HG03196 (cell line): ENCODE measurements around the gene CELF1.
"Not testable (repeated sequence)": the region's sequence is repeated elsewhere in the genome, so short reads cannot be mapped to it uniquely, and the experiment has no call there.

Experiments
- ATAC-seq: cut with Tn5 transposase; IDR thresholded peaks from one replicate; pipeline ENCODE4 v1.9.1; 2021; ENCODE audit not compliant: unreplicated experiment

Gene CELF1

DNA sequence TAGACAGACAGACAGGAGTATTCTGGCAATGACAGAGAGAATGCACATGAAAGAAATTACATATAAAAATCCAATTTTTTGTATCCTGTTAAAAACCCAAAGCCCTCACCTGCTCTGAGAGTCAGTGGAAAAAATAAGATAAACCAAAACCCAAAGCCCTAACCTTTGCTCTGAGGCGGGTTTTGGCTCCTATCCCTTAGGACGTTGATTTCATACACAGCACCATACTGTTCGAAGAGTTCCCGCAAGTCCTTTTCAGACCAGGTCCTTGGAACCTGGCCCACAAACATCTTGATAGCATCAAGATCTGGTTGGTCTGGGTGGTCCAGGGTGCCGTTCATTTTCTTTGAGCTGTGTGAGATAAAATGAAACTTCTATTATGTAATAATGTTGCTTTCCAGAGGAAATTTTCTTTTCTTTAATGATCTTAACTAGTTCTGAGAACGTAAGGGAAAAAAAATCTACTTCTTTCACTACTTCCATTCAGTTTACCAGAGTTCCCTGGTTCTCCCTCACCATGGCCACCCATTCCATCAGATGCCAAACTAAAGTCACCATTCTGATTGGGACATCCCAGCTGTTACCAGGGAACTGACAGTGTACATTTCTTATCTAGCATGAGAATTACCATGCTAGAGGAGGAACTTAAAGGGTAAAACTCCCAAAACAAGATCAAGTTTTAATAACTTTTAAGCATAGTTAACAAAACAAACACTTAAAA is 64.1 kb downstream of the CELF1 start:
- ATAC-seq, result no peak

DNA sequence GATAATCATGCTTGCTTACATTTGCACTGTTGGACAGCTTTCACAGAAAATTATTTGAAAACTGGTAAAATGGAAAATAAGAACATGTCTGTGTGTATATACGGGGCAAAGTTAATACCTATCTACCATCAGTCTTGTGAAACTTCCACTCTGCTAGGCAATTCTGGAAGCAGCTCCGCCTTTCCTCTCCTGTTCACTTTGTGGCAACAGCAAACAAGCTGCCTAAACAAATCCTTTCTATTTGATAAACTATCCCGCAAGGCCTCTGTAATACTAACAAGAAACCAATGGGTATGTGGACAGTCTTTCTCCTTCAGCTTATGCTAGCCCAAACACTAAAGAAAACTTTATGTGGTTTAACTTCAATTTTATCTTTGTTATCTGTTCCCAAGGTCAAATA is 64.8 kb downstream of the CELF1 start:
- no peak for ATAC-seq

DNA sequence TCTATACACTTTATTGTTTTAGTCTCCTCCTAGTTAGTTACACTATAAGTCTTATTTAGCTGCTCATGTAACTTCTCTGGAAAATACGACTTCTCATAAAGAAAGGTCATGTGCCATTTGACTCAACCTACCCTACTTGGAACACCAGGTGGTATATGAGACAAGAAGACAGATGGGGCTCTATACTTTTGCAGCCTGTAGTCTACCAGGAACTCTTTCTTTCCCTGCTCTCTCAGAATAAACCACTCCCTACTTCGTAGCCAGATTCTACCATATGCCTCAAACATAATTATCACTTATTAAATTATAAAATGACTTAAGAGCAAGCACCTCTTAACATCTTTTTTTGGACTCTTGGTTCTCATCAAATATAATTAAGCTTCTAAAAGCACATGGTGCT is 65.5 kb downstream of the CELF1 start:
- ATAC-seq, result no peak

DNA sequence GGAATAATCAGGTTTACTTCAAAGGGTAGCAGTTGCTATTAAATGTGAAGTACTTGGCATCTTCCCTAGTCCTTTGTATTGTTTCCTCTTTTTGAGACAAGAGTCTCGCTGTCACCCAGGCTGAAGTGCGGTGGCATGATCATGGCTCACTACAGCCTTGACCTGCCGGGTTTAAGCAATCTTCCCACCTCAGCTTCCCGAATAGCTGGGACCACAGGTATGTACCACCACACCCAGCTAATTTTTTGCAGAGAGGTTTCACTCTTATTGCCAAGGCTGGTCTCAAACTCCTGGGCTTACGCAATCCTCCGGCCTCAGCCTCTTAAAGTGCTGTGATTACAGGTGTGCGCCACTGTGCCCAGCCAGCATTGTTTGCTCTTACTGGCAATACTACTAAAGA is 67.8 kb downstream of the CELF1 start:
- ATAC-seq, result no peak

DNA sequence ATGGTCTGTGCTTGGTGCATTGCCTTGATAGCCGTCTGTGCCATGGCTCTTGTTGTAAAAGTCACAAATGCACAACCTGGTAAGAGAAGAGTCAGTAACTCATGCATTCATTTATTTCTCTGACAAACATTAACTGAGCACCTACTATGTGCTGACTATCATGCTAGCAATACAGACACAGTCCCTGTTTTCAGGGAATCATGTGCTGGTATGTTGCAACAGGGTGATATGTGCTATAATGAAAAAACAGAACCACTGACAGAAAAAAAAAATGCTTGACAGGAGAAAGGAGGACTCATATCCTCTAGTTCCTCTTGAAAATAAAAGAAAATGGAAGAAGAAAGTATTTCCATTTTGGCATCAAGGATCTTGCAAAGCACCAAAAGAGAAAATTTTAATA is 69.5 kb downstream of the CELF1 start:
- no peak for ATAC-seq

DNA sequence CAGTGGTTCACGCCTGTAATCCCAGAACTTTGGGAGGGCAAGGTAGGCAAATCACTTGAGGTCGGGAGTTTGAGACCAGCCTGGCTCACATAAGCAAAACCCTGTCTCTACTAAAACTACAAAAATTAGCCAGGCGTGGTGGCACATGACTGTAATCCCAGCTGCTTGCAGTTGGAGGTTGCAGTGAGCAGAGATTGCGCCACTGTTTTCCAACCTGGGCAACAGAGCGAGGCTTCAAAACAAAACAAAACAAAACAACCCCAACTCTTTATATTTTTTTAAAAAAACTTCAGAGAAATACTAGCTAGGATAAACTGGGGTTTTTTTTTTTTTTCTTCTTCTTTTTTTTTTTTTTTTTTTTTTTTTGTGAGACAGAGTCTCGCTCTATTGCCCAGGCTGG is 72.2 kb downstream of the CELF1 start:
- no peak for ATAC-seq

DNA sequence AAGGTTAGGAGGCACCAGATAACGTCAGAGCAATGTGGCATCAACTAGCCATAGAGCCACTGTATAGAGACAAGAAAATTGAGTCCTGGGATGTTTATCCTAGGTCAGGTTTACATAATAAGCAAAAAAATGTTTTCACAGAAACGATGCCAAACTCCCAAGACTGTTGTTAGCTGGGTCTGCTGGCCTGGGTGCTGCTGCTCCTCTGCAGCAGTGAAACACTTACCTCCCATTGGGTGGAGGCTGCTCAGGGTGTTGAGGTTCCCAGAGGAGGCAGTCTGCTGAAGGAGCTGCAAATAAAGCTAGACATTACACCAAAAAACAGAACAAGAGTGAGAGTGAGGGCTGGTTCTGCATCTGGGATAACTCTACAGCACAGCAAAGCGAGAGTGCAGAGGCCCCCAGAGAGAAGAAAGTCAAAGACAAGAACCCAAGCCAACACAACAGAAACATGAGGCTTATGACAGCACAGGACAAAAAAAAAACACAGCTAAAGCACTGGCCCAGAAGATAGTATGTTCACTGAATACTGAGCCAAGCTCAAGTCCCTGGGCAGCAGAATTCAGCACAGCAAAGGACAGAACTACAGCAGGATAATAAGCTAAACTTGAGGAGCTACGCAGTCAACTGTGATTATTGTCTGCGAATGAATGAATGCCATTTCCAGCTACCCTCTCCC is 74.1 kb downstream of the CELF1 start:
- no peak for ATAC-seq

DNA sequence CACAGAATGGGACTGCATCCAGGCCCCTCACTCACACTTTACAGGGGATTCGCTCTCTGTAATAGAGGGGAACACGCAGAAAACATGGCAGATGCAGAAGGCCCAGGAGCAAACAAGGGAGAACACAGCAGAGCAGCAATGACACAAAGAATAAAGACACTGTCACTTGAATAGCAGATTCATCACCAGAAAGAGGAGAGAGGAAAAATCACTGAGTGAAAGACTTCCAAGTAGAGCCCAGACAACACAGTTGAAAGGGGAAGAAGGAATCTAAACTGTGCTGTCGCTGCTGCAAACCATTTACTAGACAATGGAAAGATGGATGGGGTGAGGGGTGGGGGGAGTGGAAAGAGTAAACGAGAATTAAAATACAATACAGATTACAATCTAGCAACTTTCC is 75.2 kb downstream of the CELF1 start:
- no peak for ATAC-seq

DNA sequence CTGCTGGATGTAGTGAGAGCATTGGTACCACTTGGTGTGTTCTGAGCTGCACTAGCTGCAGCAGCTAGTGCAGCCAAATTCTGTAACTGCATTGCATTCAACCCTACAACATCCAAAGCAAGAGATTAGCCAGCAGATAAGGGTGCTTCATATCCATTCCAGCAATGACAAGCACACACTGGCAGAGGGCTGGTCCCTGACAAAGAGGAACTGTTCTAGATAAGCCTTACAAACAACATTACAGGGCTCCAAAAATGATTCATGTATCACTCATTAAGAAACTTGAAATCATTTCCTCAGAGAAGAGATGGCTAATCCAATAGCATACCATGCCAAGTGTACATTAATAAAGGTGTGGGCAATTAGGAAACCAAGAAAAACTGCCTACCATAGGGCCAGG is 75.6 kb downstream of the CELF1 start:
- ATAC-seq, result no peak

DNA sequence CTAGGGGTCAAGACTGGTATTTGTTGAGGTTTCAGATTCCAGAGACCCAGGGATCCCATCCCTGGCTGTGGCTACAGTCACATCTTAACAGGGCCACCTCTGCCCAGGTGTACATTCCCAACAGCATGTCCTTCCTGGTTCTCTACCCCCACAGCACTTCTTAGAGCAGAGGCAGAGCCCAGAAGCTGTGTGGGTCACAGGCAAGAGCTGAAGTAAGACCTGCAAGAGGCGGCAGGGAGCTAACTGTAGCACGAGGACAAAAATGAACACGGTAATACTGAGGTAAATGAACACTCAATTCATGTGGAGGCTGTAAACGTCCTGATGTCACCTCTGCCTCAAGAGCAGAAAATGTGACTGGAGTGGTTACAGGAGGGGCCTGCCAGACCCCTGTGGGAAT is 82.3 kb downstream of the CELF1 start:
- ATAC-seq, result no peak

DNA sequence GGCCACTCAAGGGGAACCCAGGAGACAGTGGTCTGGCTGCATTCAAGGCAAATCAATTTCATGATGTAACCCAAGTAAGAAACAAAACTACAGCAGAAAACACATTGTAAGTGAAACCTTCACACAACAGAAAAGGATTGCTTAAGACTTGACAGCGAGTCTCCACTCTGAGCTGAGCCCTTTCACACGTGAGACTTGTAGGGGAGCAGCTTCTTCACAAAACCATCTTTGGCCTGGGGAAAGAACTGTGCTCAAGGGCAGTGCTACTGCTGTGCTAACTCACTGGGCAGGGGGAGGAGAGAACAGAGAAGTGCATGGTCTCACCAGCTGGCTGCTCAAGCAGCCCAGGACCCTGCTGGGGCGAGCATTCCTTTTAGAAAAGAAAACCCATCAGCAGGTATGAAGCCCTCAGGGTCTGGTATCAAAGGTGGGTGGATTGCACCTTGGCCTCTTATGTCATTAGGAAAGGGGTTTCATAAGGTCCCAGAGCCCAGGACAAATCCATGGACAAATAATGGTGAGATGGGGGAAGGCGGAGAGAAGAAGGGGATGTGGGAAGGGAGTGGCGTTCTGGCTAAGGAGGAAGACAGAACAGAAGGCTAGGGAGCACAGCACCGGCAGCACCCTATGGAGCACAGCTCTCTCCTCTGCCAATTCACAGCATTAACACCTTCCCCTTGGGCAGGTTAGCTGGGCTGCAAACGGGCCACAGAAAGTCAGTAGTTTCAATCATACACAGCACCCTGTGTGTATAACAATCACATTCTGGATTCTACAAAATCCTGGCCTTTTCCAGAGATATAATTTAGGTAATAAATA is 83.4 kb downstream of the CELF1 start:
- ATAC-seq, result no peak

DNA sequence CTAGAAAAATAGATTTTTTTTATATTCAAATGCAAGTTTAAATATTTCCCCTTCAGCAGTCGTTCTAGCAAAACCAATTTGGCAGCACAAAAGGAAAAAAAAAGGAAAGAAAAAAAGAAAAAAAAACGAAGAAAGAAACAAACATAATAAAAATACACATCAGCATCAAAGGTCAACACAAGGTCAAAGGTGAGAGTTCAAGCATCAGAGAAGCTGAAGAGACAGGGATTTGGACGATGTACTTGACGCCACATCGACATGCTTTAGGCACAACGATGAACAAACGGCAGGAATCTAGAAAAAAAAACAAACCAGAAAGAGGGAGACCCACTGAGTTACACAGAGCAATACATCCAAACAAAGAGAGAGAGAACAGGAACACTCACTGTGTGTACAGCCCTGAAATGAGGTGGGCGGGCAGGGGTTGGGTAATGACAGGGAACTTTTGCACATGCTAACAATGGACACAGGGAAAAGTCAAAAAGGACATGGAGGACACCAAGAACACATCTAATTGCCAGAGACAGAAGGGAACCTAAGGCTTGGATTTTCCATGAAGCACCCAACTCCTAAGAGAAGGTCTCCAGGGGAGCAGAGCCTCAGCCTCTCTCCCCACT is 84.2 kb downstream of the CELF1 start:
- ATAC-seq, result no peak

DNA sequence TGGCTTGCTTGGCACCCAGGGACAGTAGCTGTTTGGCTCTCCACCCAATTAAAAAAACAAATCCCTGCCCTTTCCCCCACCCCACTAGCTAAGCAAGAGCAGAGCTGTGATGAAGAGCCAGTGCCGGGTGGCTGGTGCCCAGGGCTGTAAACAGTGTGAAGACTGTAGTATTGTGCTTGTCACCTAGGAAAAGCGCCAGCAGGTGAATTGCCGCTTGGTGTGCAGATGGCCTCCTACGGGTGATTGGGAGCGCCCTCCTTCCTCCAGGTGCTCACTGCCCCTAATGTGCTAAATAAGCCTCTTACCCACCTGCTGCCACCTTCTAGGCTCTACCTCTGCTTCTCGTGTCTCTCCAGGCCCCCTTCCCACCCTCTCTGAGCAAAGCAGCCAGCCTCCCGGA is 85.6 kb downstream of the CELF1 start:
- ATAC-seq, result no peak

DNA sequence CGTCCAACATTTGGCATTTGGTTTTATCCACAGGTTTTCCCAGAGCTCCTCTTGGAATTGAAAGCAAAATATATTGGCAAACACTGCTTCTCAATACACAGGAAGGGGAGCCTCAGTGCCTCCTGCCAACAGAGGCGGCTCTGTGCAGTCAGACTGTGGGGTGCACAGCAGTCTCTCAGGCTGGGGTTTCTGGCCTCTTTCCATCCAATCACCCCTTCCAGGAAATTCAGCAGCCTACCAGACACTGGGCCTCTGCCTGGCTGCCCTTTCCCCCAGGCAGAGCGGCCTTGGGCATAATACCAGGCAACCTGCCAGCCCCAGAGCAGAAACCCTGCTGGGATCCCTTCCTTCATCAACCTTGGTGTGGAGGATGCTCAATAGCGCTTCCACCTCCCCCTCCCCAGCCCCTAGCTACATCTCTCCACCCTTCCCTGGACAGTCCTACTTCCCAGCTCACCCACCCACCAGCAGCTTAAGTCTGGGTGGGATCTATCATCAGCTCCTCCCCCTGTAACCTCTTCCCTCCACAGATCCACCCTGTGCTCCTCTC is 86.2 kb downstream of the CELF1 start:
- no peak for ATAC-seq

DNA sequence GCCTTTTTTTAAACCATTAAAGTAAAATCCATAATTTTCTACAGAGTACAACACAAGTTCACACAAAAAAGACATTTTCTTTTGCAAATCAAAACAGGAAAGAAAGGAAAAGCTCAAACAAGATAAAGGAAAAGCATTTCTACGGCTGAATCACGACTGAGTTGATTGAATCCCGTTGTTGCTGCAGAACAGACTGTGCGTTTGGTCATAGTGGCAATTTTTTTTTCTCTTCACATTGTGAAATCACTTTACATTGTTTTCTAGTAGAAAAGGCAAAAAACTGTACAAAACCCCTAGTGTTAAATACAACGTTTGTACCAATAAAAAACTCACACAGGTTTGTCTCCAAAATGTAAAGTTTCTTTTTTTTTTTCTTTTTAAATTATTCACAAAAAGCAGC is 86.7 kb downstream of the CELF1 start:
- ATAC-seq, result no peak

DNA sequence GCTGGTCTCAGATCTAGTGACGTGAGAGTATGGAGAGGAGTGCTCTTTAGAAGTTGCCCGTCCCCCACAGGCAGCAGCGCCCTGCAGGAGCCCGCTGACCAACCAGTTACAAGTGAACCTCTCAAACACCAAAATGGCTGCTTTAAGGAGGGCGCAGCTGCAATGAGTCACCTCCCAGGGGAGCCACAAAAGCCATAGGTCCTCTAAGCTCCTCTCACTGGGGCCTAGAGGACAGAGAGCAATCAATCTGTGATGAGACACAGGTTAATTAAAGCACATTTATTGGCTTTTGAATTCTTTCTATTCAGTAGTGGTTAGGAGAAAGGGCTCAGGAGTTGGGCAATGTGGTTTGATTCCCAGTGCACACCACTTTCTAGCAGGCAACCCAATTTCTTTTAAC is 88.4 kb downstream of the CELF1 start:
- ATAC-seq, result no peak

DNA sequence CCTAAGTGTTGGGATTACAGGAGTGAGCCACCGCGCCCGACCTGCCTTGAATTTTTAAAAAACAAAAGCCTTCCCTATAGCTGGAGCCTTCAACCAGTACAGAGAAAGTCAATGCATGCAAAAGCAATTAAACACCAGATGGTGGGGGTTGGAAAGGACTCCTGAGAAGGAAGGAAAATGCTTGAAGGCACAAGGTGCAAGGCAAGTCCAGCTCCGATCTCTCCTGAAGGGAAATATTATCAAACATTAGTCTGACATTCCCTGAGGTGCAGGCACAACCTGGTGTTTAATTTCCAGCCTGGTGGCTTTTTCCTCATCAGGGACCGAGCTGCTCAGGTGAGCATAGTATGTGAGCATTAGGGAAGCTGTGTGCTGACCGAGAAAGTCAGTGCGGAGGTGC is 91.1 kb downstream of the CELF1 start:
- ATAC-seq, result no peak

DNA sequence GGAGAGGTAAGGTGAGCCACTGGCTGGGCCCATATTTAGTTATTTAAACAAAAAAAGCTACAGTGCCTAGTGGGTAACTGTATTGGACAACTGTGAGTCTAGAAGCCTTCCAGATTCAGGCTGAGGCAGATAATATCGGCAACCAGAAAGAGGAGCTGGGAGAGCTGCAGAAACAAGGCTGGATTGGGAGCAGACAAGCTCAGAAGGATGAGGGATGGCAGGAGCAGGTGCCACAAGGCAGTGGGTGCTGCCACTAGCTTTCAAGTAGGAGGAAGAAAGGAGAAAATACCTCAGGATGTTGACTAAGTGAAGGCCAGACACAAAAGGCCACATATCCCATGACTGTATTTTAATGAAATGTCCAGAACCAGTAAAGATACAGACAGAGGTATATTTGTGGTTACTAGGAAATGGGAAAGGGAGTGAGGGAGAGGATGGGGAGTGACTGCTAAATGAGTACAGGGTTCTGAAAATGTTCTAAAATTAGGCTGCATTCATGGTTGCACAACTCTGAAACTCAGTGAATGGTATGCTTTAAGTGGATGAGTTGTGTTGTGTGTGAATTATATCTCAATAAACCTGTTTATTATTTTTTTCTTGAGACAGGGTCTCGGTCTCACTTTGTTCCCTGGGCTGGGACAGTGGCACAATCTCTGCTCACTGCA is 92.2 kb downstream of the CELF1 start:
- ATAC-seq, result no peak

DNA sequence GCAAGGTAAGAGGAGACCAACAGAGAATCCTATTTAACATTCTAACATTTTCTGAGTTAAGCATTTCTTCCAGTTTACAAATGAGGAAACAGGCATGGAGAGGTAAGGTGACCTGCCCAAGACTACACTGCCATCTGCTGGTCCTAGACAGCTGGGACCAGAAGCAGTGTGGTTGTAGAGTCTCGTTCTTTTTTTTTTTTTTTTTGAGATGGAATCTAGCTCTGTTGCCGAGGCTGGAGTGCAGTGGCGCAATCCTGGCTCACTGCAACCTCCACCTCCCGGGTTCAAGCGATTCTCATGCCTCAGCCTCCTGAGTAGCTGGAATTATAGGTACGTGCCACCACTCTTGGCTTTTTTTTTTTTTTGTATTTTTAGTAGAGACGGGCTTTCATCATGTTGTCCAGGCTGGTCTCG is 98.7 kb downstream of the CELF1 start:
- not testable (repeated sequence) for ATAC-seq

DNA sequence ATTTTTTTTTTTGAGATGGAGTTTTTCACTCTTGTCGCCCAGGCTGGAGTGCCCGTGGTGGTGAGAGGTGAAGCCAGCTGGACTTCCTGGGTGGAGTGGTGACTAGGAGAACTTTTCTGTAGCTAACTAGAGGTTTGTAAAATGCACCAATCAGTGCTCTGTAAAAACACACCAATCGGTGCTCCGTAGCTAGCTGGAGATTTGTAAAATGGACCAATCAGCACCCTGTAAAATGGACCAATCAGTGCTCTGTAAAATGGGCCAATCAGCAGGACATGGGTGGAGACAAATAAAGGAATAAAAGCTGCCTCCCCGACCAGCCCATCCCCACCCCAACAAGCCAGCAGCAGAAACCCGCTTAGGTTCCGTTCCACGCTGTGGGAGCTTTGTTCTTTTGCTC is 99.6 kb downstream of the CELF1 start:
- ATAC-seq, result no peak

DNA sequence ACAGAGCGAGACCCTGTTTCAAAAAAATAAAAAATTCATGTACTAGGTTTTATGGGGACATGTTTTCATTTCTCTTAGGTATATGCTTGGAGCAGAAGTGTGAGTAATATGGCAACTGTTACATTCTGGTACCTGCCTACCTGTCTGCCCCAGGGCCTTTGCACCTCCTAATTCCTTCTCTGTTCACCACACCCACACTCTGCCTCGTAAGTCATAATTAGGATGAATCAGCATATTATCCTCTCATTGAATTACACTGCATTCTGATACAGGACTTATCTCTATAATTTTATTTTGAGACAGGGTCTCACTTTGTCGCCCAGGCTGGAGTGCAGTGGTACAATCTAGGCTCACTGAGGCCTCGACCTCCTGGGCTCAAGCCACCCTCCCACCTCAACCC is 100.9 kb downstream of the CELF1 start:
- no peak for ATAC-seq
